Right atrium auricular region (tissue), 2 donors: Measurements from ENCODE around the gene ADCYAP1. TPM values are rescaled to one million over a fixed set of nuclear protein-coding genes. Genes with fewer than 3 reads are reported as not detected.

ENCODE experiments used
- DNase-seq: peaks from one replicate; pipeline ENCODE4 v3.0.0-alpha.2; 2019; ENCODE audit warnings: low spot score
- H3K27ac ChIP-seq, 2 donors: fragments of 200-600 bp; sonication (generic); 1 replicate in 1 of 2; 2 replicates in 1 of 2; pipeline ENCODE4 v1.5.1; 2016 to 2019
- H3K27me3 ChIP-seq, 2 donors: fragments of 200-600 bp; sonication (generic); one replicate each; pipeline versions ENCODE4 v1.5.1 to v1.6.0; 2017 to 2019
- H3K36me3 ChIP-seq: fragments of 200-600 bp; sonication (generic); one replicate; pipeline ENCODE4 v1.5.1; 2016
- H3K4me1 ChIP-seq, 2 donors: fragments of 200-600 bp; sonication (generic); one replicate each; pipeline versions ENCODE4 v1.5.1 to v1.6.0; 2017 to 2019
- H3K4me3 ChIP-seq, 2 donors: fragments of 200-600 bp; sonication (generic); 1 replicate in 1 of 2; 2 replicates in 1 of 2; pipeline ENCODE4 v1.5.1; 2017 to 2019; ENCODE audit warnings: mild to moderate bottlenecking in 1 of 2, moderate library complexity in 1 of 2
- H3K9me3 ChIP-seq, 2 donors: fragments of 200-600 bp; sonication (generic); one replicate each; pipeline ENCODE4 v1.5.1; 2019
- total RNA-seq, 2 donors: library from RNA; depleted of rRNA; stranded (reverse); fragments of >200 nt; gene quantifications; one replicate each; pipeline ENCODE4 v1.1.0, GENCODE V29; 2016
- TF ChIP-seq, protein P1 (sequence below), 2 donors: fragments of 200-600 bp; sonication (generic); IDR thresholded peaks; one replicate each; pipeline ENCODE4 v1.5.1; 2019; ENCODE audit warnings: antibody characterized with exemption in 2 of 2

ADCYAP1 gene
- total RNA-seq, 2 donors from 2014 or later, result 0.41 to 2.6 TPM

DNA sequence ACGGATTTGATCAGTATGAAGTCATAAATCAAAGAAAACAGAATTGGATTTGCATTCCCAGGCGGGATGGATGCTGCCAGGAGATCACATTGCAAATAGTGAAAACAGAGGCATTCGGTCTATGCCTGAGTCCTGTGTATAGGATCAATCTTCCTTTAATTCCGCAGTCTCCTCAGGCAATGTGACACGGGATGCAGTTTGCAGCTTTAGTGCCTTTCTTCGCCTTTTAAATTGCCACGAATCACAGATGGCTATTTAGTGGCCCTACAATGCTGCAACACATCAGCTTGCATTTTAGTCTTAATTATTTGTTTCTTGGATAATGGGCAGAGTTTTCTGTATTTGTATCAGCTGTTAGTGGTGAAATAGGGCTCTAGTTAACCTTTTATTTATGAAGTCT lies 6.8 kb downstream of the ADCYAP1 start:
- Histone ChIP-seq H3K36me3 (no peaks in the 10 kb centered on the region), H3K27me3 (peaks cover 13 to 29% of the 10 kb centered on the region in 2 donors), H3K27ac (no peak overlapping the region), H3K9me3 (no peaks in the 10 kb centered on the region), H3K4me1 (peaks cover 0 to 30% of the 10 kb centered on the region in 2 donors), H3K4me3 (no peak overlapping the region)
- DNase-seq, result no peak
- TF ChIP-seq, protein P1, sequence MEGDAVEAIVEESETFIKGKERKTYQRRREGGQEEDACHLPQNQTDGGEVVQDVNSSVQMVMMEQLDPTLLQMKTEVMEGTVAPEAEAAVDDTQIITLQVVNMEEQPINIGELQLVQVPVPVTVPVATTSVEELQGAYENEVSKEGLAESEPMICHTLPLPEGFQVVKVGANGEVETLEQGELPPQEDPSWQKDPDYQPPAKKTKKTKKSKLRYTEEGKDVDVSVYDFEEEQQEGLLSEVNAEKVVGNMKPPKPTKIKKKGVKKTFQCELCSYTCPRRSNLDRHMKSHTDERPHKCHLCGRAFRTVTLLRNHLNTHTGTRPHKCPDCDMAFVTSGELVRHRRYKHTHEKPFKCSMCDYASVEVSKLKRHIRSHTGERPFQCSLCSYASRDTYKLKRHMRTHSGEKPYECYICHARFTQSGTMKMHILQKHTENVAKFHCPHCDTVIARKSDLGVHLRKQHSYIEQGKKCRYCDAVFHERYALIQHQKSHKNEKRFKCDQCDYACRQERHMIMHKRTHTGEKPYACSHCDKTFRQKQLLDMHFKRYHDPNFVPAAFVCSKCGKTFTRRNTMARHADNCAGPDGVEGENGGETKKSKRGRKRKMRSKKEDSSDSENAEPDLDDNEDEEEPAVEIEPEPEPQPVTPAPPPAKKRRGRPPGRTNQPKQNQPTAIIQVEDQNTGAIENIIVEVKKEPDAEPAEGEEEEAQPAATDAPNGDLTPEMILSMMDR (IDR thresholded peaks at IDR 0.05), result no peak

DNA sequence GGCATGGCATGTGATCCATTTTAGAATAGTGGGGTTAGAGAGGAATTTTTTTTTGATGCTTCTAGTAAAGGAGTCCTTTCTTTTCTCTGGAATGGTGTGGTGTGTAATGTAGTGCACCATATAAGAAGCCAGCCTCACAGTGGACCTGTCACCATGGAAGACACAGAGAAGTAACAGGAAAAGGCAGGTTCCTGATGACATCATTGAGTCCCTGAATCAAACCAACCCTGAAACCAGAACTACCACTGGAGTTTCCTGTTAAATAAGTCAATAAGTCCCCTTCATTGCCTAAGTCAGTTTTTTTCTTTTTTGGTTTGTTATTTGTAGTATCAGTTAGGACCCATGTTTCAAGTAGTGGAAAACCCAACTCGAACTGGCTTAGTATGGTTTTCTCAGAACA lies 11.9 kb downstream of the ADCYAP1 start:
- no peak for DNase-seq
- Histone ChIP-seq H3K27me3 (no peaks in the 10 kb centered on the region), H3K4me3 (no peak overlapping the region), H3K36me3 (no peaks in the 10 kb centered on the region), H3K27ac (no peak overlapping the region), H3K4me1 (no peaks in the 10 kb centered on the region), H3K9me3 (no peaks in the 10 kb centered on the region)
- TF ChIP-seq, protein P1 (IDR thresholded peaks at IDR 0.05), result no peak

DNA sequence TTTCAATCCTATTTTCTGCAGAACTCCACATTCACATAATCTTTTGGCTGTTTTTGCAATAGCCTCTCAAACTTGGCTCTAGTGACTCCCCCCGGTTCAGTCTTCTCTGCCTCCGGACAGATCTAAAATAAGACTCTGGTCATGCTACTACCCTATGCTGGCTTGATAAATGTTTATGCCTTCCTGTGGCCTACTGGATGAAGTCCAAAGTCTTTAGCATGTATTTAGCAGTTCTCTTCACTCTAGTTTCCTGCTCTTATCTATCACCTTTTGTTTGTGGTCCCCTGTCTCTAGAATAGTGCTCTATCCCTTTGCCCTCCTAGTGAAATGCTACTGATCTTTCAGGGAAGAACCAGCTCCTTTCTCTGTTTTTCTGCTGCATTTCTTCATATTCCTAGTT lies 14.4 kb downstream of the ADCYAP1 start:
- no peak overlapping the region for H3K4me3 ChIP-seq
- no peaks in the 10 kb centered on the region for H3K36me3 ChIP-seq
- H3K27me3 ChIP-seq, result no peaks in the 10 kb centered on the region
- no peak overlapping the region for H3K27ac ChIP-seq
- H3K9me3 ChIP-seq, result no peaks in the 10 kb centered on the region
- no peaks in the 10 kb centered on the region for H3K4me1 ChIP-seq
- DNase-seq, result no peak
- TF ChIP-seq, protein P1 (IDR thresholded peaks at IDR 0.05), result no peak

DNA sequence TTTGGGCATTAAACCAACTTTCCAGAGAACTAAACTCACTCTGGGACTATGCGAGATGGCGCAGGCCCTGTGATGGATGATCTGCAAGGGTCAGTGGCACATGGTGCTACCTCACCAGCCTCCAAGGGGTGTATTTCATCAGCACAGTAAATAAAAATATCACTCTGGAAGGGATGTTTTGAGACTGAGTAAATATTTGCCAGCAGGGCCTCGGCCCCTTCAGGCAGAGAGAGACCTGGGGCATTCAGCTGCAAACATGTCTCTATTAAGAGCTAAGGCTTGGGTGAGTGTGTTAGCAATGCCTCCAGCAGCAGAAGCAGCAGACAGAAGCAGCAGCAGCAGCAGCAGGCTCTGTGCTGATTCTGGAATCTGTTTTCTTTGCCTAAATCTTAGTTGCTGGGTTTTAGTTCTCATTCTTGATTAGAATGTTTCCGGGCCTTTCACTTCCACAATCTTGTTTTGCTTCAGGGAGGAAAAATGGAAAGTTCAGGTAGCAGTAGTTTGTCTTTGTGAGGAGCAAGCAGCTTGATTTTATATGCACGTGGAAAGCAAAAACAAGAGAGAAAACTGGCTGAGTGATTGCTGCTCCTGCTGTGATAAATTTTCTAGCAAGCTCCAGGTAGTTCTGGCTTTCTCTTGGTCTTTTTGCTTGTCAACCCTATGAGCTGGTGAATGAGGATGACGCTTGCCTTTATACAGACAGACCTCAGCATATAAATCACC lies 18.6 kb downstream of the ADCYAP1 start:
- no peak for DNase-seq
- H3K4me1 ChIP-seq, result no peaks in the 10 kb centered on the region
- no peak overlapping the region for H3K27ac ChIP-seq
- no peaks in the 10 kb centered on the region for H3K9me3 ChIP-seq
- H3K27me3 ChIP-seq, result no peaks in the 10 kb centered on the region
- TF ChIP-seq, protein P1 (IDR thresholded peaks at IDR 0.05), result no peak
- no peak overlapping the region for H3K4me3 ChIP-seq
- no peaks in the 10 kb centered on the region for H3K36me3 ChIP-seq

DNA sequence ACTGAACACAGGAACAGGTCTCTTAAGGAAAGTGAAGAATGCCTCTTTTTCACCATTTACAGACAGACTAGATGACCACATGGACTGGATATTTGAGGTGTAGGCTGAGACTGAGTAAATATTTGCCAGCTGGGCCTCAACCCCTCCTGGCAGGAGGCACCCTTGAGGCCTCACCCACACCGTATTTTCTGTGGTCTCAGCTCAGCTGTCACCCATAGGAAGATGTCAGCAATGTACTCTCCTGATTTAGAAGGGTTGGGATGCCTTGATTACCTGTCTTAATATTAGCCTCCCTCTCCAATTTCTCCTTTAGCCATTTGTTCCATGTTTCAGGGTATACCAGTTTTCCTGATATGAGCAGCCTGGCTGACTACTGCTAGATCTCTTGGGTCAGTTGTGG lies 20.3 kb downstream of the ADCYAP1 start:
- no peak for DNase-seq
- H3K27ac ChIP-seq, result no peak overlapping the region
- H3K4me3 ChIP-seq, result no peak overlapping the region
- no peaks in the 10 kb centered on the region for H3K4me1 ChIP-seq
- no peaks in the 10 kb centered on the region for H3K27me3 ChIP-seq
- TF ChIP-seq, protein P1 (IDR thresholded peaks at IDR 0.05), result no peak
- H3K9me3 ChIP-seq, result no peaks in the 10 kb centered on the region
- H3K36me3 ChIP-seq, result no peaks in the 10 kb centered on the region

DNA sequence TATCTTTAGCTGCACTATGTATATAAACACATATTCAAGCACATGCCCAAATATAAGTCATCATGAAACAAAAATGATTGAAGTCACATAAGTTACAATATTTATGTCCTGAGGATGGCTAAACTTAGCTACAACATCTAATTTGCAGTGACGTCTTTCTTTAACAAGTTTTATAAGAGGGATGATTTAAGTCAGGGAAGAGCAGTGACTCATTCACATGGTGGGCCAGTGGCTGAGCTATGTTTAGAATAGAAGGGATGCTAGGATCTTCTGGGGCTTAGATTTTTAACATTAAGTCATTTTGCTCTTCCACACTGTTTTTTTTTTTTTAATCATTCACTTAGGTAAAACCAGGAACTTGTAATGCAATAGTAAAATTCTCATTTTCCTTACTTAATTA lies 22.3 kb downstream of the ADCYAP1 start:
- no peaks in the 10 kb centered on the region for H3K4me1 ChIP-seq

More for the DNA sequence above, 22.3 kb downstream of the ADCYAP1 start:
- TF ChIP-seq, protein P1 (IDR thresholded peaks at IDR 0.05), result no peak
- H3K36me3 ChIP-seq, result no peaks in the 10 kb centered on the region
- H3K4me3 ChIP-seq, result no peak overlapping the region
- no peak overlapping the region for H3K27ac ChIP-seq
- no peaks in the 10 kb centered on the region for H3K27me3 ChIP-seq
- no peak for DNase-seq
- H3K9me3 ChIP-seq, result no peaks in the 10 kb centered on the region
